WTC11 (cell line): Measurements from ENCODE around the gene P2RX1.

ENCODE experiments used
- CREB1 ChIP-seq: sonication (generic); formaldehyde crosslinking; IDR thresholded peaks from 2 replicates; pipeline ENCODE4 v1.8.0; 2023; ENCODE audit warnings: mild to moderate bottlenecking, missing genetic modification reagents
- TF ChIP-seq, protein P1 (sequence below): sonication (generic); formaldehyde crosslinking; IDR thresholded peaks from 2 replicates; pipeline ENCODE4 v1.8.1; 2022; ENCODE audit warnings: missing genetic modification reagents, borderline replicate concordance

DNA sequence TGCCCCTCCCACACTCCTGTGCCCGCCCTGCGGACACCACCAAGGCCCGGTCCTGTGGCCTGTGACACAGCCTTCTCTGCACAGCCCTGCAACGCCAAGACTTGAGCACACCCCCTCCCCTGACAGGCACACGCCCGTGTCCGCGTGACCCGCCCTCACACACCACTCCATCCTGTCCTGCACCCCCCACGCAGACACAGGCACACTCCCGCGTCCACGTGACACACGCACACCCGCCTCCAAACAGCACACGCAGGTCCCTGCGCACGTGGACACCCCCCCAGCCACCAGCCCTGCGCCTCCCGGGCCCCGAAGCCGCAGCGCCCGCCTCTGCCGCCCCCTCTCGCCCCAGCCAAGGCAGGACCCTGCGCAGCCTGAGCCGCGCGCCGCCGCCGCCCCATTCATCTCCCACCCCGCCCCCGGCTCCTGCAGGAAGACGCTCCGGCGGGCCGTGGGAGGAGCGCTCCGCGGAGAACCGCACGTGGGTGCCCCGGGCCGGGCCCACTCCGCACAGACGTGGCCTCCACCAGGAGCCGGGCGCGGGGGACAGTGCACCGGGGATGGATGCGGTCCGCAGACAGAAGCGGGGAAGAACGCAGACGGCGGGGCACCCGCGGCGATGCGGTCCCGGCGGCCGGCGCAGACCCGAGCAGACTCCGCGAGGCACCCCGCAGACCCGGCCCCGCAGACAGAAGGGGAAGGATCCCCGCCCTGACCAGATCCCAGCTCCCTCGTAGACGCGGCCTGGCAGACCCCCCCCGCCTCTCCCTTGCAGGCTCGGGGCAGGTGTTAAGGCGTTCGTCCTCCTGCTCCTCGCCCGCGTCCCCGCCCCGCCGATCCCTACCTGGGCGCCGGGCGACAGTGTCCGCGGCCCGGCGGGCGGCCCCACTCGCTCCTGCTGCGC lies 23.9 kb downstream of the P2RX1 start:
- TF ChIP-seq, protein P1, sequence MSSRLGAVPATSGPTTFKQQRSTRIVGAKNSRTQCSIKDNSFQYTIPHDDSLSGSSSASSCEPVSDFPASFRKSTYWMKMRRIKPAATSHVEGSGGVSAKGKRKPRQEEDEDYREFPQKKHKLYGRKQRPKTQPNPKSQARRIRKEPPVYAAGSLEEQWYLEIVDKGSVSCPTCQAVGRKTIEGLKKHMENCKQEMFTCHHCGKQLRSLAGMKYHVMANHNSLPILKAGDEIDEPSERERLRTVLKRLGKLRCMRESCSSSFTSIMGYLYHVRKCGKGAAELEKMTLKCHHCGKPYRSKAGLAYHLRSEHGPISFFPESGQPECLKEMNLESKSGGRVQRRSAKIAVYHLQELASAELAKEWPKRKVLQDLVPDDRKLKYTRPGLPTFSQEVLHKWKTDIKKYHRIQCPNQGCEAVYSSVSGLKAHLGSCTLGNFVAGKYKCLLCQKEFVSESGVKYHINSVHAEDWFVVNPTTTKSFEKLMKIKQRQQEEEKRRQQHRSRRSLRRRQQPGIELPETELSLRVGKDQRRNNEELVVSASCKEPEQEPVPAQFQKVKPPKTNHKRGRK (CRISPR knock-in tag) = no peak
- TF ChIP-seq CREB1 (CRISPR knock-in tag) = no peak
